GM23338 (cell line): ENCODE data around the gene IFNL1.

Experiments used
- CREB1 ChIP-seq: fragments of 250-450 bp; sonication (Bioruptor Pico); IDR thresholded peaks from 2 replicates; pipeline ENCODE4 v1.5.0; 2020; ENCODE audit warnings: low read depth, mild to moderate bottlenecking, moderate library complexity
- EZH2 ChIP-seq: fragments of 200-600 bp; sonication (generic); IDR thresholded peaks from one replicate; pipeline ENCODE4 v1.8.0; 2017; ENCODE audit warnings: antibody characterized with exemption, mild to moderate bottlenecking, low read depth; ENCODE audit not compliant: unreplicated experiment
- EZH2phosphoT487 ChIP-seq: fragments of 200-600 bp; sonication (generic); IDR thresholded peaks from one replicate; pipeline ENCODE4 v1.8.1; 2018; ENCODE audit warnings: antibody characterized with exemption; ENCODE audit not compliant: unreplicated experiment
- JUNB ChIP-seq: IDR thresholded peaks from one replicate; pipeline ENCODE4 v1.6.1; 2016; ENCODE audit warnings: antibody characterized with exemption; ENCODE audit not compliant: unreplicated experiment
- NANOG ChIP-seq: IDR thresholded peaks from 2 replicates; pipeline ENCODE4 v1.6.1; 2016; ENCODE audit warnings: antibody characterized with exemption, borderline replicate concordance
- POLR2AphosphoS5 ChIP-seq: IDR thresholded peaks from 2 replicates; pipeline ENCODE4 v1.6.1; 2016; ENCODE audit warnings: antibody characterized with exemption, low read depth
- ZNF331 ChIP-seq: fragments of 250-450 bp; sonication (Bioruptor Pico); IDR thresholded peaks from 2 replicates; pipeline ENCODE4 v1.5.0; 2020; ENCODE audit warnings: low read depth, mild to moderate bottlenecking, moderate library complexity
- TF ChIP-seq, protein P1 (sequence below), 2 experiments: fragments of 200-600 bp in 1 of 2; sonication (generic) in 1 of 2; conservative IDR thresholded peaks; 2 replicates each; pipeline versions ENCODE4 v1.5.1 to v1.6.1; 2016 to 2017; ENCODE audit warnings: antibody characterized with exemption in 2 of 2, low read depth in 2 of 2, mild to moderate bottlenecking in 2 of 2, moderate library complexity in 1 of 2
- TF ChIP-seq, protein P2 (sequence below): IDR thresholded peaks from one replicate; pipeline ENCODE4 v1.6.1; 2018; ENCODE audit warnings: antibody characterized with exemption; ENCODE audit not compliant: unreplicated experiment
- TF ChIP-seq, protein P3 (sequence below): IDR thresholded peaks from 2 replicates; pipeline ENCODE4 v1.6.1; 2016; ENCODE audit warnings: antibody characterized with exemption

DNA sequence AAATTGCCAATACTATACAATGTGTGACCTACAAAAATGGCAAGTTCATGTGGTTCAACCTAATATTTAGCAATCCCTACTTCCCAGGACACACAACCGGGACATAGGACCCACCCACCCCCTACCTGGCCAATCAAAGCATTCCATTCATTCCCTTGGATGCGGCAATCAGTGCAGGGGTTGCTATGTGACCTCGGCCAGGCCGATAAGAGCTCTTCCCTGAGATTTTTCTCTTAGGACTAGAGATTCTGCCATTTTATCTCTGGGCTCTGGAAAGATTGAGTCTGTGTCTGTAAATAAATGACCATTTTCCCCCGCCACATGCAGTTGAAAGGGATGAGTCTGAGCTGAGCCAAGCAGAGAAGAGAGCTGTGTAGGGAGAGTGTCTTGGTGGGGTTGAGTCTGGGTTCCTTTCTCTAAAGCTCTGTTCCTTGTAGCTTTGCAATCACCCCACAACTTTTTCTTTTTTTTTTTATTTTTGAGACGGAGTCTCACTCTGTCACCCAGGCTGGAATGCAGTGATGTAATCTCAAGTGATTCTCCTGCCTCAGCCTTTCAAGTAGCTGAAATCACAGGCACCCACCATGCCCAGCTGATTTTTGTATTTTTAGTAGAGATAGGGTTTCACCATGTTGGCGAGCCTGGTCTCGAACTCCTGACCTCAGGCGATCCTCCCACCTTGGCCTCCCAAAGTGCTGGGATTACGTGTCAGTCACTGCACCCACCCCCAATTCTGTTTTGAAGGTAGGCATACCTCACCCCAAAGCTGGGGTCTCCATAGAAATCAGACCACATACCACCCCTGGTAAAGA is 7.4 kb downstream of the IFNL1 start:
- no peak for TF ChIP-seq EZH2phosphoT487
- TF ChIP-seq, protein P1, sequence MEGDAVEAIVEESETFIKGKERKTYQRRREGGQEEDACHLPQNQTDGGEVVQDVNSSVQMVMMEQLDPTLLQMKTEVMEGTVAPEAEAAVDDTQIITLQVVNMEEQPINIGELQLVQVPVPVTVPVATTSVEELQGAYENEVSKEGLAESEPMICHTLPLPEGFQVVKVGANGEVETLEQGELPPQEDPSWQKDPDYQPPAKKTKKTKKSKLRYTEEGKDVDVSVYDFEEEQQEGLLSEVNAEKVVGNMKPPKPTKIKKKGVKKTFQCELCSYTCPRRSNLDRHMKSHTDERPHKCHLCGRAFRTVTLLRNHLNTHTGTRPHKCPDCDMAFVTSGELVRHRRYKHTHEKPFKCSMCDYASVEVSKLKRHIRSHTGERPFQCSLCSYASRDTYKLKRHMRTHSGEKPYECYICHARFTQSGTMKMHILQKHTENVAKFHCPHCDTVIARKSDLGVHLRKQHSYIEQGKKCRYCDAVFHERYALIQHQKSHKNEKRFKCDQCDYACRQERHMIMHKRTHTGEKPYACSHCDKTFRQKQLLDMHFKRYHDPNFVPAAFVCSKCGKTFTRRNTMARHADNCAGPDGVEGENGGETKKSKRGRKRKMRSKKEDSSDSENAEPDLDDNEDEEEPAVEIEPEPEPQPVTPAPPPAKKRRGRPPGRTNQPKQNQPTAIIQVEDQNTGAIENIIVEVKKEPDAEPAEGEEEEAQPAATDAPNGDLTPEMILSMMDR (conservative IDR thresholded peaks at IDR 0.05; ENCODE audit: low read depth in 2 of 2): no peak
- TF ChIP-seq POLR2AphosphoS5: no peak
- TF ChIP-seq CREB1 (CRISPR knock-in tag): no peak
- no peak for TF ChIP-seq EZH2
- TF ChIP-seq JUNB: no peak
- TF ChIP-seq, protein P2, sequence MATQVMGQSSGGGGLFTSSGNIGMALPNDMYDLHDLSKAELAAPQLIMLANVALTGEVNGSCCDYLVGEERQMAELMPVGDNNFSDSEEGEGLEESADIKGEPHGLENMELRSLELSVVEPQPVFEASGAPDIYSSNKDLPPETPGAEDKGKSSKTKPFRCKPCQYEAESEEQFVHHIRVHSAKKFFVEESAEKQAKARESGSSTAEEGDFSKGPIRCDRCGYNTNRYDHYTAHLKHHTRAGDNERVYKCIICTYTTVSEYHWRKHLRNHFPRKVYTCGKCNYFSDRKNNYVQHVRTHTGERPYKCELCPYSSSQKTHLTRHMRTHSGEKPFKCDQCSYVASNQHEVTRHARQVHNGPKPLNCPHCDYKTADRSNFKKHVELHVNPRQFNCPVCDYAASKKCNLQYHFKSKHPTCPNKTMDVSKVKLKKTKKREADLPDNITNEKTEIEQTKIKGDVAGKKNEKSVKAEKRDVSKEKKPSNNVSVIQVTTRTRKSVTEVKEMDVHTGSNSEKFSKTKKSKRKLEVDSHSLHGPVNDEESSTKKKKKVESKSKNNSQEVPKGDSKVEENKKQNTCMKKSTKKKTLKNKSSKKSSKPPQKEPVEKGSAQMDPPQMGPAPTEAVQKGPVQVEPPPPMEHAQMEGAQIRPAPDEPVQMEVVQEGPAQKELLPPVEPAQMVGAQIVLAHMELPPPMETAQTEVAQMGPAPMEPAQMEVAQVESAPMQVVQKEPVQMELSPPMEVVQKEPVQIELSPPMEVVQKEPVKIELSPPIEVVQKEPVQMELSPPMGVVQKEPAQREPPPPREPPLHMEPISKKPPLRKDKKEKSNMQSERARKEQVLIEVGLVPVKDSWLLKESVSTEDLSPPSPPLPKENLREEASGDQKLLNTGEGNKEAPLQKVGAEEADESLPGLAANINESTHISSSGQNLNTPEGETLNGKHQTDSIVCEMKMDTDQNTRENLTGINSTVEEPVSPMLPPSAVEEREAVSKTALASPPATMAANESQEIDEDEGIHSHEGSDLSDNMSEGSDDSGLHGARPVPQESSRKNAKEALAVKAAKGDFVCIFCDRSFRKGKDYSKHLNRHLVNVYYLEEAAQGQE: no peak
- TF ChIP-seq, protein P3, sequence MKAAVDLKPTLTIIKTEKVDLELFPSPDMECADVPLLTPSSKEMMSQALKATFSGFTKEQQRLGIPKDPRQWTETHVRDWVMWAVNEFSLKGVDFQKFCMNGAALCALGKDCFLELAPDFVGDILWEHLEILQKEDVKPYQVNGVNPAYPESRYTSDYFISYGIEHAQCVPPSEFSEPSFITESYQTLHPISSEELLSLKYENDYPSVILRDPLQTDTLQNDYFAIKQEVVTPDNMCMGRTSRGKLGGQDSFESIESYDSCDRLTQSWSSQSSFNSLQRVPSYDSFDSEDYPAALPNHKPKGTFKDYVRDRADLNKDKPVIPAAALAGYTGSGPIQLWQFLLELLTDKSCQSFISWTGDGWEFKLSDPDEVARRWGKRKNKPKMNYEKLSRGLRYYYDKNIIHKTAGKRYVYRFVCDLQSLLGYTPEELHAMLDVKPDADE: no peak
- no peak for TF ChIP-seq ZNF331
- no peak for TF ChIP-seq NANOG
